ENCODE data around the gene UCHL1.
A peak's percentile ranks its signal among the peaks of the same experiment; 100 is the strongest.

The UCHL1 gene

DNA sequence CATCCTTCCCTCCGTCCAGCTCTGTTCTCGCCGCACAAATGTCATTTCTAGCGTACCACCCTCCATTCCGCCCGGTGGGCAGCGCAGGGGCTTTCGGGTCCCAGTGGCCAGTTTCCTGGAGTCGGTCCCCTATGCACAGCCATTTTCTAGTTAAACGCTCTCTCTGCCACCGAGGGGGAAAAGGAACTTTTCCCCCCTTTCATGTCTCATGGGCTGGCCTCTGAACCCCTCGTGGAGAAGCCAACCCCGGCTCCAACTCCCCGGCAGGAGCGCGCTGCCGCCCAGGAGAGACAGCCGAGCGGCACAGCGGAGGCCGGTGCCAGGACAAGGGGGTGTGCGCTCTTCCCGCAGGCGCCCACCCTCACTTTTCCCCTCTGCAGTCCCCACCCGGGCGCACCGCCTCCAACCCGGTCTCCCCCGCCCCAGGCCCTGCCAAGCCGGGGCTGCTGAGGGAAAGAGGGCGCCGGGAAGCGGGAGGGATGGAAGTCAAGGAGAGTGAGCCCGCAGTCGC lies 43.0 kb upstream of the UCHL1 start:
- no peak overlapping the region for H2AFZ ChIP-seq (ENCODE audit: low read length)
- H3K9ac ChIP-seq (ENCODE audit: low read length), result peak overlapping the region; percentile 57
- H3K27ac ChIP-seq (ENCODE audit: low read depth, low read length, poor library complexity, severe bottlenecking), result no peak overlapping the region
- H3K4me1 ChIP-seq (ENCODE audit: insufficient read depth, low read length, severe bottlenecking), result peaks cover 32% of the 10 kb centered on the region
- no peaks in the 10 kb centered on the region for H4K20me1 ChIP-seq (ENCODE audit: insufficient read depth, low read length)
- TF ChIP-seq, protein P1, sequence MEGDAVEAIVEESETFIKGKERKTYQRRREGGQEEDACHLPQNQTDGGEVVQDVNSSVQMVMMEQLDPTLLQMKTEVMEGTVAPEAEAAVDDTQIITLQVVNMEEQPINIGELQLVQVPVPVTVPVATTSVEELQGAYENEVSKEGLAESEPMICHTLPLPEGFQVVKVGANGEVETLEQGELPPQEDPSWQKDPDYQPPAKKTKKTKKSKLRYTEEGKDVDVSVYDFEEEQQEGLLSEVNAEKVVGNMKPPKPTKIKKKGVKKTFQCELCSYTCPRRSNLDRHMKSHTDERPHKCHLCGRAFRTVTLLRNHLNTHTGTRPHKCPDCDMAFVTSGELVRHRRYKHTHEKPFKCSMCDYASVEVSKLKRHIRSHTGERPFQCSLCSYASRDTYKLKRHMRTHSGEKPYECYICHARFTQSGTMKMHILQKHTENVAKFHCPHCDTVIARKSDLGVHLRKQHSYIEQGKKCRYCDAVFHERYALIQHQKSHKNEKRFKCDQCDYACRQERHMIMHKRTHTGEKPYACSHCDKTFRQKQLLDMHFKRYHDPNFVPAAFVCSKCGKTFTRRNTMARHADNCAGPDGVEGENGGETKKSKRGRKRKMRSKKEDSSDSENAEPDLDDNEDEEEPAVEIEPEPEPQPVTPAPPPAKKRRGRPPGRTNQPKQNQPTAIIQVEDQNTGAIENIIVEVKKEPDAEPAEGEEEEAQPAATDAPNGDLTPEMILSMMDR (IDR thresholded peaks at IDR 0.05; ENCODE audit: low read length), result no peak
- peak; percentile 89; the same call in 1 of the 2 replicates for TF ChIP-seq EZH2 (IDR thresholded peaks at IDR 0.05; ENCODE audit: borderline replicate concordance, low read length)
- no peaks in the 10 kb centered on the region for H3K9me2 ChIP-seq (ENCODE audit: low read depth, low read length)
- H3K9me3 ChIP-seq (ENCODE audit: low read length), result no peaks in the 10 kb centered on the region
- H3K4me2 ChIP-seq (ENCODE audit: low read length), result peak overlapping the region; percentile 92
- H3K36me3 ChIP-seq (ENCODE audit: insufficient read depth, low read length), result no peaks in the 10 kb centered on the region
- no peaks in the 10 kb centered on the region for H3K79me2 ChIP-seq (ENCODE audit: insufficient read depth, low read length)
- peak overlapping the region; percentile 72 for H3K4me3 ChIP-seq (ENCODE audit: low read depth, low read length, poor library complexity, severe bottlenecking)
- no peaks in the 10 kb centered on the region for H3K27me3 ChIP-seq (ENCODE audit: insufficient read depth, low read length)
- no peaks in the 10 kb centered on the region for H3F3A ChIP-seq (ENCODE audit: insufficient read depth, low read length)

DNA sequence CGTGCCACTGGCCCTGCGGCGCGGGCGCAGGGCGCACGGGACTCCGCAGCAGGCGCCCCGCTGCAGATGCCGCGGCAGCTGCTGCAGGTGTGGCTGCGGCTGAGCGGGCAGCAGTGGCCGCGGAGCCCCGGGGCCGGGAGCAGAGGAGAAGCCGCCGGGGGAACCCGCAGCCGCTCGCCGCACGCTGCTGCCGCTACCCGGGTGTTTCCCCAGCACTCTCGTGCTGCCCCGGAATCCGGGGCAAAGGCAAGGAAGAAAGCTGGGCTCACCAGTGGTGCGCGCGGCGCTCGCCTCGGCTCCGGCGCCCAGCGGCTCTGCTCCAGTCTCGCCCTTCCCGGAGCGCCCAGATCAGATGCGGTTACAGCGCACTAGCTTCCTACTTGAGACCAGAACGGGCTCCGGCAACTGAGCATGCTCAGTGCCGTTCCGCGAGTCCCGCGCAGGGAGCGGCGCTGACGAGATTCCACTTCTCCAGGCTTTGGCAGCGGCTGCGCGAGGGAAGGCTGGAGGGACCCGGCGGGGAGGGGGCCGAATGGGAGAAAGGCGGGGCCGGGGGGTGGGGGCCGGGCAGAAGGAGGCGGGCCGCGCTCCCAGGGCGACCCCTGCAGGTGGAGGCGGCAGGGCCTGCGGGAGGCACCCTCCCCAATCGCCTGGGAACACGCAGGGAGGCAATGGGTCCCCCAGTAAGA lies 42.4 kb upstream of the UCHL1 start, which contains the start of gene APBB2:
Gene APBB2, minus strand, starts transcription at position 407 of the 689 bp plus-strand sequence. CDS start 181,288 bp downstream, outside the sequence.
- Histone ChIP-seq H3K9me3 (ENCODE audit: low read length) (no peaks in the 10 kb centered on the region), H3K4me3 (ENCODE audit: low read depth, low read length, poor library complexity, severe bottlenecking) (peak within 1 kb of the TSS; percentile 72), H3K36me3 (ENCODE audit: insufficient read depth, low read length) (no peaks in the 10 kb centered on the region), H3K79me2 (ENCODE audit: insufficient read depth, low read length) (no peaks in the 10 kb centered on the region), H3K4me1 (ENCODE audit: insufficient read depth, low read length, severe bottlenecking) (peaks cover 32% of the 10 kb centered on the region), H4K20me1 (ENCODE audit: insufficient read depth, low read length) (no peaks in the 10 kb centered on the region), H3K9ac (ENCODE audit: low read length) (peak within 1 kb of the TSS; percentile 57), H3K4me2 (ENCODE audit: low read length) (peak within 1 kb of the TSS; percentile 92), H3K9me2 (ENCODE audit: low read depth, low read length) (no peaks in the 10 kb centered on the region), H3F3A (ENCODE audit: insufficient read depth, low read length) (no peaks in the 10 kb centered on the region), H3K27me3 (ENCODE audit: insufficient read depth, low read length) (no peaks in the 10 kb centered on the region), H3K27ac (ENCODE audit: low read depth, low read length, poor library complexity, severe bottlenecking) (no peak within 1 kb of the TSS), H2AFZ (ENCODE audit: low read length) (no peak within 1 kb of the TSS)
- no peak for TF ChIP-seq EZH2 (IDR thresholded peaks at IDR 0.05; ENCODE audit: borderline replicate concordance, low read length)
- TF ChIP-seq, protein P1 (IDR thresholded peaks at IDR 0.05; ENCODE audit: low read length), result peak; percentile 56

DNA sequence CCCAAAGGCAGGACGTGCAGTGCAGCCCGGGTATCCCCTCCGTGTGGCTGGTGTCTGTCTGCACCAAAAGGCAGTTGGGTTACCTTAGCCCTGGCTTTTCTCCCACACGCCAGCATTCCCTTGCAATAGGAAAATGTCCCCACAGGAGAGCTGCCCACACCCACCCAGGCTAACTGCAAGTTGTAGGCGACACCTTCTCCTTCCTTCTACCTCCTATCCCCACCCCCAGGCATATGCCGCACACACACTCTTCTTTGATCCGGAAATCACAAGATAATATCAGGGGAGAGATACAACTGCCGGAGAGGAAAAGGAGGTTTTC lies 41.9 kb upstream of the UCHL1 start:
- H3K27ac ChIP-seq (ENCODE audit: low read depth, low read length, poor library complexity, severe bottlenecking), result no peak overlapping the region
- peaks cover 32% of the 10 kb centered on the region for H3K4me1 ChIP-seq (ENCODE audit: insufficient read depth, low read length, severe bottlenecking)
- no peaks in the 10 kb centered on the region for H3F3A ChIP-seq (ENCODE audit: insufficient read depth, low read length)
- H3K9me2 ChIP-seq (ENCODE audit: low read depth, low read length), result no peaks in the 10 kb centered on the region
- H3K4me2 ChIP-seq (ENCODE audit: low read length), result peak overlapping the region; percentile 92
- H3K9me3 ChIP-seq (ENCODE audit: low read length), result no peaks in the 10 kb centered on the region
- peak overlapping the region; percentile 72 for H3K4me3 ChIP-seq (ENCODE audit: low read depth, low read length, poor library complexity, severe bottlenecking)
- no peak overlapping the region for H2AFZ ChIP-seq (ENCODE audit: low read length)
- no peaks in the 10 kb centered on the region for H3K27me3 ChIP-seq (ENCODE audit: insufficient read depth, low read length)
- H3K9ac ChIP-seq (ENCODE audit: low read length), result peak overlapping the region; percentile 31; the same call in 1 of the 2 replicates
- no peaks in the 10 kb centered on the region for H3K79me2 ChIP-seq (ENCODE audit: insufficient read depth, low read length)
- TF ChIP-seq EZH2 (IDR thresholded peaks at IDR 0.05; ENCODE audit: borderline replicate concordance, low read length), result no peak
- TF ChIP-seq, protein P1 (IDR thresholded peaks at IDR 0.05; ENCODE audit: low read length), result no peak
- H4K20me1 ChIP-seq (ENCODE audit: insufficient read depth, low read length), result no peaks in the 10 kb centered on the region
- H3K36me3 ChIP-seq (ENCODE audit: insufficient read depth, low read length), result no peaks in the 10 kb centered on the region
